ENCODE results near the gene SYT8.
"Not testable (repeated sequence)": the region's sequence is repeated elsewhere in the genome, so short reads cannot be mapped to it uniquely, and the experiment has no call there.

The SYT8 gene, protein sequence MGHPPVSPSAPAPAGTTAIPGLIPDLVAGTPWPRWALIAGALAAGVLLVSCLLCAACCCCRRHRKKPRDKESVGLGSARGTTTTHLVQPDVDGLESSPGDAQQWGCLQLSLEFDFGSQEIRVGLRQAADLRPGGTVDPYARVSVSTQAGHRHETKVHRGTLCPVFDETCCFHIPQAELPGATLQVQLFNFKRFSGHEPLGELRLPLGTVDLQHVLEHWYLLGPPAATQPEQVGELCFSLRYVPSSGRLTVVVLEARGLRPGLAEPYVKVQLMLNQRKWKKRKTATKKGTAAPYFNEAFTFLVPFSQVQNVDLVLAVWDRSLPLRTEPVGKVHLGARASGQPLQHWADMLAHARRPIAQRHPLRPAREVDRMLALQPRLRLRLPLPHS

GRCh38 chr11:1834779-1835670, at the start of gene SYT8:
Gene SYT8, plus strand, starts transcription at chr11:1834990. Its CDS starts 116 bp downstream, at chr11:1835106.
- DNase-seq, result no peak

- no peak for DNase-seq
Measured at GRCh38 chr11:1785749-1786413, 48.9 kb upstream of the SYT8 start.

GRCh38 chr11:1786466-1786865, 48.3 kb upstream of the SYT8 start:
- DNase-seq, result no peak

GRCh38 chr11:1791912-1792311, 42.9 kb upstream of the SYT8 start:
- no peak for DNase-seq

DNA sequence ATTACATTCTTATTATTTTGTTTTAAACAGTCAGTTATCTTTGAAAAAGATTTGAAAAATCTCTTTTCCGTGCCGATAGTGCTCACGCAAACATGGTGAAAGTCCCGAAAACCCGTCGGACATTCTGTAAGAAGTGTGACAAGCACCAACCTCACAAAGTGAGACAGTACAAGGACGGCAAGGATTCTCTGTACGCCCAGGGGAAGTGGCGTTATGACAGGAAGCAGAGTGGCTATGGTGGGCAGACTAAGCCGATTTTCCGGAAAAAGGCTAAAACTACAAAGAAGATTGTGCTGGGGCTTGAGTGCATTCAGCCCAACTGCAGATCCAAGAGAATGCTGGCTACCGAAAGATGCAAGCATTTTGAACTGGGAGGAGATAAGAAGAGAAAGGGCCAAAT, 42.3 kb upstream of the SYT8 start:
- DNase-seq, result no peak

GRCh38 chr11:1793081-1793480, 41.7 kb upstream of the SYT8 start:
- DNase-seq, result no peak

DNA sequence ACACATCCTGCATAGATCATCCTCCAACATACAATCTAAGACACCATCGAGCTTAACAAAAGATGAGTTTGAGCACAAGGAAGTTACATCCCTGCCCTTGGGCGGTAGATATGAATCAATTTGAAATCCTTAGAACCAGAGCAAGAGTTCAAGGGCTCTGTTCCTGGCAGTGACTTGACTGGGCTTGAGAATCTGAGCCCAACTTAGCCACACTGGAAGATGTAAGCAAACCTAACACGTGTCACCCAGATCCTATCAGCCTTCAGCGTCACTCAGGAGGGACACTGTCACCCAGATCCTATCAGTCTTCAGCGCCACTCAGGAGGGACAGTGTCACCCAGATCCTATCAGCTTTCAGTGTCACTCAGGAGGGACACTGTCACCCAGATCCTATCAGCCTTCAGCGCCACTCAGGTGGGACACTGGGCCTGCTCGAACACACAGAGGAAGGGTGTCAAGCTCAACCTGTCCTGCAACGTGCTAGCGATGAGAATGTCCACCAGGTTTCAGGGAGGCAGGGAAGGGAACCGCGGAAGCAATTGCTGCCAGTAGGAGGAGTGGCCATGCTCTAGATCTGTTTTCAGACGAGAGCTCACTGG, 38.3 kb upstream of the SYT8 start:
- no peak for DNase-seq

GRCh38 chr11:1797391-1798125, 37.2 kb upstream of the SYT8 start:
- DNase-seq, result no peak

DNA sequence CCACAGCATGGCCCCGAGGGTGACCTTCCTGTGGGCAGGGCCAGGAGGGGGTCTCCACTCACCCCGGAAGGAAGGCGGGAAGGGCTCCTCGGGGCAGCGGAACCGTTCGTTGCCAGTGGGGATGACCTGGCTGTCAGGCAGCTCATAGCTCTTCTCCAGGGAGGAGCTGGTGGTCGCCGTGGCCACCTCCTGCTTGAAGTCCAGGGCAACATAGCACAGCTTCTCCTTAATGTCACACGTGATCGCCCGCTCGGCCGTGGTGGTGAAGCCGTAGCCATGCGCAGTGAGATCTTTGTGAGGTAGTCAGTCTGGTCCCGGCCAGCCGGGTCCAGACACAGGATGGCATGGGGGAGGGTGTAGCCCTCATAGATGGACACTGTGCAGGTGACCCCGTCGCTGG, 31.5 kb upstream of the SYT8 start:
- no peak for DNase-seq

- DNase-seq, result not testable (repeated sequence)
Measured at GRCh38 chr11:1803835-1804519, 30.8 kb upstream of the SYT8 start.

DNA sequence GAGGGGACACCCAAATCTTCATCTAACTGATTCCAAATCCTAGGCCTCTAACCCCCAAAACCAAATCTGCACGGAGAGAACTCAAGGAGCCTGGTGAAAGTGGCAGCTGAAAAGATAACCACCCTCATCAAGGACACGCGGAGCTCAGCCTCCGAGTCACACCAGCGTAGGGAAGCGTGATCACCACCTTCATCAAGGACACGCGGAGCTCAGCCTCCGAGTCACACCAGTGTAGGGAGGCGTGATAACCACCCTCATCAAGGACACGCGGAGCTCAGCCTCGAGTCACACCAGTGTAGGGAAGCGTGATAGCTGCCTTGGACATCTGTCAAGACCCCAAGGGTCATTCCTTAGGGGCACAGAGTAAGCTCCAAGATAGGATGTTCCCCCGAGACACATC, 29.3 kb upstream of the SYT8 start:
- DNase-seq, result no peak

DNA sequence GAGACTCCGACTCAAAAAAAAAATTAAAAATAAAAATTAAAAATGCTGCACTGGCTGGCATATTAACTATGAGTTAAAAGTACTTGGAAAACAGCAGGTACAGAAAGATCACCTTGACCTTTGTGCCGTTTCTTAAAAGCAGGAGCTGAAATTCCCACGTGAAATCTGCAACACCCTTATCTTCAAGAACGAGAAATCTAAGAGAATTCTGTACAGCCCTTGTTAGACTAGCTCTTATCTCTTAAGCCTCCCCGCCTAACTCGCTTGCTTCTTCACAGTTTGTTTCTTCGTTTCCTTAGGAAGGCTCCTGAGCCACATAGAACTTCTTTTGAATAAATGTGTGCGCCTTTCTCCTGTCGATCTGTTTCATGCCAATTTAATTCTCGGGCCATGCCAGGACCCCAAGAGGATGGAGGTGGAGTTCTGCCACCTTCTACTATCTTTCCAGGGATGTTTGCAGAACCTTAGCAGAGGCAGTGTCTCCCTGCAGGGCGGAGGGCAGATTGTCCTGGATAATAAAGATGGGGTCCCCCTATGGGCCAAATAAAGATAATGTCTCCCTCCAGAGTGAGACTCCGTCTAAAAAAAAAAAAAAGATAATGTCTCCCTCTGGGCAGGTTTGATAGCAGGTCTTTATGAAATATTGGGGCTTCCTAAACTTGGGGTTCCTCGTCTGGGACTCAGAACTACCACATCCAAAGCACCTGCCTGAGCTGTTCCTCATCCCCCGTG, 27.4 kb upstream of the SYT8 start:
- no peak for DNase-seq

- no peak for DNase-seq
Measured at GRCh38 chr11:1810761-1811160, 24.0 kb upstream of the SYT8 start.

- DNase-seq, result no peak
Measured at GRCh38 chr11:1812274-1812673, 22.5 kb upstream of the SYT8 start.

GRCh38 chr11:1812801-1813200, 22.0 kb upstream of the SYT8 start:
- no peak for DNase-seq

DNA sequence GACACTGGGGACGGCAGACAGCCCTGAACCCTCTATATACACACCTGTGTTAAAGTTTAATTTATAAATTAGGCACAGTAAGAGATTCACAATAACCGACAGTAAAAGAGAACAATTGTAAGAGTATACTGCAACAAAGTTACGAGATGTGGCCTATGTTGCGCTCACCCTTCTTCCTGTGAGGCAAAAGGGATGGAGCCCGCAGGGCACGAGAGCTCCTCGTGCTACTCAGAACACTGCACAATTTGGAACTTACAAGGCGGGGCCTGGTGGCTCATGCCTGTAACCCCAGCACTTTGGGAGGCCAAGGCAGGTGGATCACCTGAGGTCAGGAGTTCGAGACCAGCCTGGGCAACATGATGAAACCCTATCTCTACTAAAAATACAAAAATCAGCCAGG, 21.4 kb upstream of the SYT8 start:
- not testable (repeated sequence) for DNase-seq

- DNase-seq, result no peak
Measured at GRCh38 chr11:1814691-1815090, 20.1 kb upstream of the SYT8 start.

DNA sequence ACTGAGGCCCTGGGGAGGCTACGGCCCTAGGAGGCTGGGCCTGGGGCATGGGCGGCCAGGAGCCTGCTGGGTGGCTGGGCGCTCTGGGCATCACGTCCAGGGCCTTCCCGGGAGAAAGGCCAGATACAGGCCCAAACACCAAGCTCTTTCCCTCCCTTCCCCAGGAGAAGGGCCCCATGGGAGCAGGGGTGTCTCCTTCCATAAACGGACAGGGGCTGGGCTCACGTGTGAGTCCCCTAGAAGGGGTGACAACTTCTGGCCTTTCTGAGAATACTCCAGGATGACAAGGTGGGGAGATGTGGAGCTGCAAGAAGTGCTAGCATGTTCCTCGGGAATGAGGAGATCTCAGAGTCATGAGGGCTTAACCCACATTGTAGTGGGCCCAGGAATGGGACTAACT, 19.5 kb upstream of the SYT8 start:
- DNase-seq, result no peak

GRCh38 chr11:1815751-1816150, 19.0 kb upstream of the SYT8 start:
- no peak for DNase-seq

DNA sequence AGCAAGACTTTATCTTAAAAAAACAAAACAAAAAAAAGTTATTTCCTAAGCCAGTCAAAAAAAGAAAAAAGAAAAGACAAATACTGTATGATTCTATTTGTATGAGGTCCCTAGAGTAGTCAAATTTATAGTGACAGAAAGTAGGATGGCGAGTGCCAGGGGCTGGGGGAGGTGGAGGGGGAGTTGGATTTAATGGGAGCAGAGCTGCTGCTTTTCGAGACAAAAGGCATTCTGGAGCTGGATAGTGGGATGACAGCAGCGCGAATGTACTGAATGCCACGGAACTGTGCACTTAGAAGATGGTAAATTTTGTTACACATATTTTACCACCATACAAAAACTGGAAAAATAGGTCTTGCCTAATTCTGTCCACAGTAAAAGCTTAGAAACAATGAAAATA, 17.8 kb upstream of the SYT8 start:
- DNase-seq, result no peak

DNA sequence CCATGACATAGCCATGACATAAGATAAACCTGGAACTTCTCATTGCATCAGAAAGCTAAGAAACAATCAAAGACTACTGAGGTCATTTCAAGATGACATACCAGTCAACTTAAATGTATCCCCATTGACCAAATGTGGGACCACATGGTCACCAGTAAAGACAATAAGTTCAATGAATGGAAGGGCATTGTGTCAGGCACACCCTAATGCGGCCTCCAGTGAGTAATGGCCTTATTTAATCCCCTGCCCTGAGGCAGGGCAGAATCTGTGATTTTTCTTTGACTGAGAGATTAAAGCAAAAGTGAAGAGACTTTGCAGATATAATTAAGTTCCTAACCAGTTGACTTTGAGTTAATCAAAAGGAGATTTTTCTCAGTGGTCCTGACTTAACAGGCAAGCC, 17.3 kb upstream of the SYT8 start:
- DNase-seq, result no peak

Measured in NCI-H1417 treated with DMSO at 0.1 percent for 48 hours (cell line).